Smooth muscle cell of bladder (primary cell): Measurements from ENCODE around the gene RASSF6. TPM values are rescaled to one million over a fixed set of nuclear protein-coding genes. Genes with fewer than 3 reads are reported as not detected.

ENCODE experiments used
- total RNA-seq: library from RNA; depleted of rRNA; stranded (reverse); fragments of >200 nt; gene quantifications from 2 replicates; pipeline ENCODE4 v1.2.3, GENCODE V29; 2014

The RASSF6 gene
- under 0.01 TPM in 2 replicates for total RNA-seq

GRCh38 chr4:73620115-73620792 lies at the start of gene RASSF6:
TSS of gene RASSF6 (minus strand) at chr4:73620436. CDS start at chr4:73611795, 8,641 bp downstream.

Other genes with a start within 250 kb of the RASSF6 start
- gene ALB, start 216.1 kb downstream of the RASSF6 start, total RNA-seq, result 0.09 and 0.14 TPM in 2 replicates
- gene AFP, start 184.2 kb downstream of the RASSF6 start, total RNA-seq, result 0.55 and 0.85 TPM in 2 replicates
- gene AFM, start 138.7 kb downstream of the RASSF6 start, total RNA-seq, result not detected in 2 replicates
- gene CXCL8, start 120.1 kb upstream of the RASSF6 start, total RNA-seq, result 29.5 and 107 TPM in 2 replicates
- gene CXCL6, start 216.2 kb upstream of the RASSF6 start, total RNA-seq, result 32.7 and 66.7 TPM in 2 replicates
- gene PF4V1, start 232.9 kb upstream of the RASSF6 start, total RNA-seq, result 51.0 and 75.8 TPM in 2 replicates
- 70.6 and 232 TPM in 2 replicates for gene CXCL1, start 249.0 kb upstream of the RASSF6 start, total RNA-seq